GM19328 (cell line): ENCODE data around the gene RFC4.
"Not testable (repeated sequence)": the region's sequence is repeated elsewhere in the genome, so short reads cannot be mapped to it uniquely, and the experiment has no call there.

Source experiments
- ATAC-seq: cut with Tn5 transposase; IDR thresholded peaks from one replicate; pipeline ENCODE4 v1.9.1; 2021; ENCODE audit warnings: mild to moderate bottlenecking, moderate library complexity; ENCODE audit not compliant: unreplicated experiment

Gene RFC4

DNA sequence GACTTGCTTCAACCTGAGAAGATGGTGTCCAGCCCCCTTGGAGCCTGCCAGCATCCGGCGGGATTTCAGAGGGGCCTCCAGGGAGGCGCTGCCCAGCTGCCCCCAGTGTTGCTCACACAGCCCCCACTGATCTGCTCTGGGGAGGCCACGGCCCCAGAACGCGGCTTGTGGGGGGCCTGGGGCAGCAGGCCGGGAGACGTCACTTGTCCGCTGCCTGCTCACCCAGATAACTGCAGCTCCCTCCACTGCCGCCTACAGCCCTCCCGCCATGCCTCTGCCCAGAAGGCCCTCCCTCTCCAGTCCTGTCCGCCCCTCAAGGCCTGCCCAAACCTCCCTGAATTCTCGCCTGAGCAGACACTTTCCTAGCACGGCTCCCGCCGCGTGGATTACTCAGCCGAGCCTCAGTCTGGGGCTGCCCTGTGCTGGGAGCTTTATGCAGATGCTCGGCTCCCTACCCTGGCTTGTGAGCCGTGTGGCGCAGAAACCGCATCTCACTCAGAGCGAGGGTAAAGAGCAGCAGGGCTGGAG lies 19.1 kb upstream of the RFC4 start:
- no peak for ATAC-seq

DNA sequence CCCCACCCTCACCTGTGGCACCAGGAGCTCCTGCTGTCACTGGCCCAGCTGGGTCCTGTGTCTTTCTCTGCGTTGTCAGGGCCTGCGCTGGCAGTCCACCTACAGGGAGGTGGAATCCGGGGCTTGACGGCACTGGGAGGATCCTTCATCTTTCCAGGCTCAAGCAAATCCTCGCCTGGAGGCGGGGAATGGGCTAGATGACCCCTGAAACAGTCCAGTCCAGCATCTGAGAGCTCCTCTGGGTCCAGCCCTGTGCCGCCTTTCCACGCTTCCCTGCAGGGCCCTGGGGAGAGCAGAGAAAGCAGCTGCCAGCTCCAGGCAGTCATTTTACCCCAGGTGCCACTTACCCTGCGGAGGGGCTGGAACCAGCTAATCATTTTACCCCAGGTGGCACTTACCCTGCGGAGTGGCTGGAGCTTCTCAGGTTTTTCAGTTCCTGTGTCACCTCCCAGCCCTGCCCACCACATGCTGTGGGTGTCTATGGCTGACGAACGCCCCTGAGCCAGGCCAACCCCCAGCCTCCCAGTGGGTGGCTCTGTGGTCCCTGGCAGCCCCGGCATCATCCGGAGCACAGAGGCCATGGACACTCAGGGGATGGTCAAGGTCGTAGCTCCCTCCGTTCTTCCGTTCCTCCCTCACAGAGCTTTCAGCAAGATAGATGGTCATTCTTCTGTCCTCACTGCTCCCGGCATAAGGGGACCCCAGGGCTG lies 18.3 kb upstream of the RFC4 start:
- ATAC-seq: no peak

DNA sequence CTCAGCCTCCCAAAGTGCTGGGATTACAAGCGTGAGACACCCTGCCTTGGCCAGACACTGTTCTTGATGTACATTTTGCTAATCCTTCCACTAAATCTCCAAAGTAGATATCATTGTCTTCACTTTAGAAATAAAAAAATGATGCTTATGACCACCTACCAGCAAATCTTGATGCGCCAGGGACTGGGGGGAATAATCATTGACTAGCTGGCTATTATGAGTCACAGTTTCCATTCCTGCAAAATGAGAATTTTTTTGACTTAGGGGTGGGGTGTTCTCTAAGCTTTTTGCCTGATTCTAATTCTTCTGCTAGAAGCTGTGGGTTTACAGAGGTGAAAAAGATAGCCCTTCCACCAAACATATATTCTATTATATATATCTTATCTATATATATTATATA lies 17.1 kb upstream of the RFC4 start:
- ATAC-seq: no peak

DNA sequence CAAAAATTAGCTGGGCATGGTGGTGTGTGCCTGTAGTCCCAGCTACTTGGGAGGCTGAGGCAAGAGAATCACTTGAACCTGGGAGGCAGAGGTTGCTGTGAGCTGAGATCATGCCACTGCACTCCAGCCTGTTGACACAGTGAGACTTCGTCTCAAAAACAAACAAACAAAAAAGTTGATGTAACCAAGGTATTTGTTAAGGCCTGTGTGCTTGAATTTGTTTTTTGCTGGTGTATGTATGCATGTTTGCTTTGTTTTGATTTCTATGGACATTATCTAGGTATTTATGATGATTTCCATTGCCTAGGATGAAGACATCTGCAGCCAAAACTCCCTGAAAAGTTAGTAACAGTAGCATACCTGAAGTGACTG lies 16.1 kb upstream of the RFC4 start:
- not testable (repeated sequence) for ATAC-seq

DNA sequence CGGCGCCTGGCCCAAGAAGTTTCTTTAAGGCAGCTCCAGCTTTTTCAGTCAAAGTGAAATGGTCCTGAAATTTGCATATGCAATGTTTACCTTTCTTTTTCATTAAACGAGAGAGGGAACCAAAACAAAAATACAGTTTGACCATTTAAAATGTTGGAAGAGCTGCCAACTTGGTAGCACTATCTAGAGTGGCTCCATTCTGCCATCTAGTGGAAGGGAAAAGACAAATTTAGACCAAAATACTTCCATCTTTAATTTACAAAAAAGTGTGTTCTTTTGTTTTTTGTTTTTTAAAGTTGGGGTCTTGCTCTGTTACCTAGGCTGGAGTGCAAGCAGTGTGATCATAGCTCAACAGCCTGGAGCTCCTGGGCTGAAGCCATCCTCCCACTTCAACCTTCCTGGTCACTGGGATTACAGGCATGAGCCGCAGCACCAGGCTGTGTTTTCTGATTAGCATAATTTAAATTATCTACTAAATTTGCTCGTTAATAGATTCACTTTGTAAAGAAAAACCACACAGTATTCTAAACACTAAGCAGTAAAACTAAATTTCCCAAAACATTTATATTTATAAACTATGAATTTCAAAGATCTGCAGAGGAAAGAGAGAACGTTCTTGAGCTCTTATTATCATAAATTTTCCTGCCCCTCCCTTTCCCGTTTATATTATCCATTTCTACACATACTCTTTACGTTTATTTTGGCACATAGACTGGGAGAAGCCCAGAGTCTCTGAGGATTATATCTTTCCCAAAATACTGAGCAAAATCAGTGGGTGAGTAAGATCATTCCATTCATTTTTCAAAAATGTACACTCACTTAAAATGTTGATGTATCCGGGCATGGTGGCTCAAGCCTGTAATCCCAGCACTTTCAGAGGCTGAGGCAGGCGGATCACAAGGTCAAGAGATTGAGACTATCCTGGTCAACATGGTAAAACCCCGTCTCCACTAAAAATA lies 15.4 kb upstream of the RFC4 start:
- no peak for ATAC-seq

DNA sequence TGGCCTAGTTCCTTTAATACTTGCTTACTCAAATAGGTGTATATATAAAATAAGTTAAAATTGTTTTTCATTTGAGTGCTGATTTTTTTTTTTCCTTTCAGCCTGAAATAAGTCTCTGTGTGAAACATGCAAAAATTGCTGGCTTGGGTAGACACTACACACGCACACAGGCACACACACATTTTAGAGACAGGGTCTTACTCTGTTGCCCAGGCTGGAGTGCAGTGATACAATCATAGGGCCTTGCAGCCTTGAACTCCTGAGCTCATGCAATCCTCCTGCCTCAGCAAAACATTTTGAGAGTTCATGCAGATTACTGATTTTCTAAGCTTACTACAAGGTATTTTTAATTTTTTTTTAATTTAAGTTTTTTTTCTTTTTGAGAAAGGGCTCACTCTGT lies 12.7 kb upstream of the RFC4 start:
- no peak for ATAC-seq

DNA sequence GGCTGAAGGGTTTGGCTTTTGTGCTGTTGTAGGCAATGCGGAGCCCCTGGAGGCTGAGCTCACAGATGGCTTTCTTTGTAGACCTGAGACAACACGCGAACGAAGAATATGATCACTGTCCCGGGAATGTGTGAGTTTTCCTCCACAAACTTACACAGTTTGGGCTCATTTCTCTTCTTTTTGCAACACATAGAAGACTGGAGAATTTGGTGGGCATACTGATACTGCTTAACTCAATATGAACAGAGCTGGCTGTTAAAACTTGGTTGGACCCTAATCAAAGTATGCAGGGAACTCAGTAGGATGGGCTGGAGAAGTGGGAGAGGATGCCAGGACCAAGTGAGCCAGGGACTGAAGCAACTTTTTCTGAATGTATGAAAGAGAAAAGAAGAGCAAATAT lies 12.2 kb upstream of the RFC4 start:
- no peak for ATAC-seq

DNA sequence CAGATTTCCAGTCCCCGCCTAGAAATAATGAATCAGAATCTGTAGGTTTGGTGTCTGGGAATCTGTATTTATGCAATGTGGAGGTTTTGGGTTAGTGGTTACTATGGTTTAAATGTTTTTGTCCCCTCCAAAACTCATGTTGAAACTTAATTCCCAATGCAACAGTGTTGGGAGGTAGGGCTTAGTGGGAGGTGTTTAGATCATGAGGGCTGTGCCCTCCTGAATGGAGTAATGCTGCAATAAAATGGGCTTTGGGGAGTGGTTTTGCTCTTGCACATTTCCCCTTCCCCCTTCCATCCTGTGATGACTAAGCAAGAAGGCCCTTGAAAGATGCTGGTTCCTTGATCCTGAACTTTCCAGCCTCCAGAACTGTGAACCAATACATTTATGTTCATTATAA lies 9.2 kb upstream of the RFC4 start:
- no peak for ATAC-seq

DNA sequence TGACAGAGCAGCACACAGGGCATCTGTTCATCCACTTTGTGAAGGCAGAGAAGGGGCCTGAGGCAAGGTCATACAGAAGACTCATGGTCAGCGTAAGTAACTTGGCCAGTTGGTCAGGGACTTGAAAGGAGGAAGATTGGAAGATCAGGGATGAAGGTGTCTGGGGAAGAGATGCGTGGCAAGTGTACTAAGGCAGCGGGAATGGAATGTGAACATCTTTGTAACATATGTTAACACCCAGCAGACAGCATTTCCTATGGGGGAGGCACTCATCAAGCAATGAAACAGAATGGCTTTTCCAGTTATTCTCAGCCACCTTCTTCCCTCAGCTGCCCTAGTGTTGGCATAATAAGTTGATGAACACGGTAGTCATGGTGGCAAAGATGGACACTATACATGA lies 7.8 kb upstream of the RFC4 start:
- ATAC-seq: no peak

DNA sequence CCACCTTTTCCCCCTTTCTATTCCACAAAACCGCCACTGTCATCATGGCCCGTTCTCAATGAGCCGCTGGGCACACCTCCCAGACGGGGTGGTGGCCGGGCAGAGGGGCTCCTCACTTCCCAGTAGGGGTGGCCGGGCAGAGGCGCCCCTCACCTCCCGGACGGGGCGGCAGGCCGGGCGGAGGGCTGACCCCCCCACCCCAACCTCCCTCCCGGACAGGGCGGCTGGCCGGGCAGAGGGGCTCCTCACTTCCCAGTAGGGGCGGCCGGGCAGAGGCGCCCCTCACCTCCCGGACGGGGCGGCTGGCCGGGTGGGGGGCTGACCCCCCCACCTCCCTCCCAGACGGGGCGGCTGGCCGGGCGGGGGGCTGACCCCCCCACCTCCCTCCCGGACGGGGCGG lies 5.0 kb upstream of the RFC4 start:
- ATAC-seq: not testable (repeated sequence)

DNA sequence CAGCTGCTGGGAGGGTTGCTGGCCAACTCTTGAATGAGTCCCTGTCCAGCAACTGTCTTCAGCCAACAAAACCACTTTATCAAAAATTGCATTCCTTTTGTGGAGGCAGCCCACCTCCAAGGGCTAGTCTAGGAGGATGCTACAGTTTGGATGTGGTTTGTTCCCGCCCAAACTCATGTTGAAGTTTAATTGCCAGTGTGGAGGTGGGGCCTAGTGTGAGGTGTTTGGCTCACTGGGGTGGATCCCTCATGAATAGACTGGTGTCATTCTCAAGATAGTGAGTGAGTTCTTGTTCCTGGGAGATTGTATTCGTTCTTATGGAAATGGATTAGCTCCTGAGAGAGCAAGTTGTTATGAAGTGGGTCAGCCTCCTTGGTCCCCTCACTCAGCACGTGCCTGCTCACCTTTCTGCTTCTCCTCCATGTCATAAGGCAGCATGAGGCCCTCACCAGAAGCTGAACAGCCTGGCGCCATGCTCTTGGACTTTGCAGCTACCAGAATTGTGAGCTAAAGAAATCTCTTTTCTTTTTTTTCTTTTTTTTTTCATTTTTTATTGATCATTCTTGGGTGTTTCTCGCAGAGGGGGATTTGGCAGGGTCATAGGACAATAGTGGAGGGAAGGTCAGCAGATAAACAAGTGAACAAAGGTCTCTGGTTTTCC lies 4.2 kb upstream of the RFC4 start:
- no peak for ATAC-seq

DNA sequence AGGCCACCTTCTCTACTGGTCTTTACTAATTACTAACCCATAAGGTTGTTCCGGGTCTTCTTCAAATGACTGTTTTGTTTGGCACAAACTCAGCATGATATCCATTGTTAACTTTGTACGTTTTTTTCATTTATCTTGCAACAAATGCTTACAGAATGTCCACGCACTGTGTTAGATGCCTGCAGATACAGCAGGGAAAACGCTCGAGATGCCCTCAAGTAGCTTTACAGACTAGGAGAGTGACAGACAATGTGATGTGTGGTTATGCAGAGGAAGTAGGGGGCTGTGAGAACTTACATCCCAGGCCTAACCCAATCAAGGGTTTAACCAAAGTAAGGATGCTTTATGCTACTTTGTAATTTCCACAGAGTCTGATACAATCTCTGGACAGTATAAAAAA lies 949 bp upstream of the RFC4 start:
- ATAC-seq: no peak

DNA sequence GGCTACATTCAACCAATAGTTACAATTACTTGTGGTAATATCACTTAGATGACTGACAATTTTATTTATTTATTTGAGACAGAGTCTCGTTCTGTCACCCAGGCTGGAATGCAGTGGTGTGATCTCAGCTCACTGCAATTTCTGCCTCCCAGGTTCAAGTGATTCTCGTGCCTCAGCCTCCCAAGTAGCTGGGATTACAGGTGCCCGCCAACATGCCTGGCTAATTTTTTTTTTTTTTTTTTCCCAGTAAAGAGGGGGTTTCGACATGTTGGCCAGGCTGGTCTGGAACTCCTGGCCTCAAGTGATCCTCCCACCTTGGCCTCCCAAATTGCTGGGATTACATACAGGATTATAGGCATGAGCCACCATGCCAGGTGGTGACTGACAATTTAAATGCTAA lies 2.8 kb downstream of the RFC4 start:
- not testable (repeated sequence) for ATAC-seq

DNA sequence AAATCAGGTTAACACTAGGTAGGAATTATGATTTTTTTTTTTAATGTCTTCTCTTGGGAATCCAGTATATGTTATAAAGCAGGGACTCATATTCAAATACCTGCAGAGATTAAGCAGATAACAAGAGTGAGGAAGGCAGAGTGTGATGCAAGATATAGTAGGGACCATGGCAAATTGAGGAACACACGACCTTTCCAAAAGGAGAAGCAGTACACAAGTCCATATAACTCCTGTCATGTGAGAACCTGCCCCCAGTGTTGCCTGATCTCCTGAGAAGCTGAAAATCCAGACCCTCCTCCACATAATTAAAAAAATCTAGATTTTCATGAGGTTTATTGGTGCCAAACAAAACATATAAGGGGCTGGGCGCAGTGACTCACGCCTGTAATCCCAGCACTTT lies 3.6 kb downstream of the RFC4 start:
- no peak for ATAC-seq

DNA sequence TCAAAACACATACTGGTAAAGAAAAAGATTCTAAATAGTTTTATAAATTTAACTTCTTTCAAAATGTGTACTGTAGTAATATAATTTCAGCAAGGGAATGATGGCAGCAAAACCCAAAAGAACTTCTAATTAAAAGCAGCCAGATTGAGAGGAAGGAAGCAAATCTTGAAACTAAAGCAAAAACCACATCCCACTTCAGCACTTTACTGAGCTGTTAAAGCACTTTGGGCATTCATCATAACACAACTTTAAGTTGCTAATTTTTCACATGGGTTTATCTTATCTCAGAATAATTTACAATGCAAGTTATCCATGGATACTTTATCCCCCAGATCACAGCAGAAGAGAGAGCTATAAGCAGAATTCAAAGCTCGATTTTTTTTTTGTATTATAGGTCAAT lies 6.0 kb downstream of the RFC4 start:
- no peak for ATAC-seq

DNA sequence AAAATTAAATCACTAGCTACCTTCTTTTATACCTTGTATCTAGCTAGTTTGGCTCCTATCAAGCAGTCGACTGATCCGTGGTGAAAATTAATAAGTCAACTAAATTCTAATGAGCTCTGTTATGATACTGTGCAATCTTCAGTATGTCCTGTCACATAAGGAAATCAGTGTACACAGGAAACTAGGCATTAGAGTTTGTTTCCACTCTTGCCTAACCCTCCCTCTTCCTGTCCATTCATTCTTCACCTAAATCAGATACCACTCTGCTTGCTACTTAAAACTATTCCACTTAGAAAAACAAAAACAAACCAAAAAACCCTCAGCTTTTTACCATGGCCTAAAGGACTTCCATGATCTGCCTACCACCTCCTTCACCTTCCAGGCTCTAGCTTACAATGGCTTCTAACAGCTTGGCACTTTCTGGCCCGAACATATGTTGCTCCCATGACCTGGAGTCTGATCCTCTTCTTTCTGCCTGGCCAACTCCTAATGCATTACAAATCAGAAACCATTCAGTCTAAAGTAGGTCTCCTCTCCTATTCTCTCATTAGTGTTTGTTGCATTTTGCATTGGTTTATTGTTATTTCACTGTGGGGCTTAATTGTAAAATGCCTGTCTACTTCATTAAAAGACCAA lies 7.9 kb downstream of the RFC4 start:
- ATAC-seq: no peak

DNA sequence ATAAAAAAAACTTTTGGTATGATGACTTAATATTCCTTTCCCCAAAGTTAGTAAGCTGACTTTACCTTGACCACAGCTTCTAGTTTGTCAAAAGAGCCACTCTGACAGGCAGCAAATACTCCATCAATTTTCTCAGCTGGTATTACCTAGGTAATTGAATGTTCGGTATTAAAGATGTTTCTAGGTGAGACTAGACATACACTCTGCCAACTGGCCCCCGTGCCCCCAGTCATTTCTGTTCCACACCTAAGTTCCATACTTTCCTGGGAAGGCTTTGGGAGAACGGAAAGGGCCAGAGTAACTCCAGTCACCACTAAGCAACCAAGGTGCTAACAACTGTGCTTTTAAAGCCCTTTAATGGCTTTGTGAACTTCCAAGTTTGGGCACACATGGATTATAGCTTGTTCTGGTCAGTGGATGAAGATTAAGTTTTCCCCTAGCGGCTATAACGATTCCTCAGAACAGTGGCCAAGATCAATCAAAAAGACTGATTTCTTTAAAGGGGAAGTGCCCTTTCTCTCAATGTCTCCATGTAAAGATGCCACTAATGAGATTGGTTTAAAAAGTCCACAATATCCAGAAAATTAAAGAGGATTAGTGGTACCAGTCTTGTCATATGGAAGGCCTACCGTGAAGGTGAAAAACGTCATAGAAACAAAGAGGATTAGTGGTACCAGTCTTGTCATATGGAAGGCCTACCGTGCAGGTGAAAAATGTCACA lies 15.9 kb downstream of the RFC4 start:
- no peak for ATAC-seq

DNA sequence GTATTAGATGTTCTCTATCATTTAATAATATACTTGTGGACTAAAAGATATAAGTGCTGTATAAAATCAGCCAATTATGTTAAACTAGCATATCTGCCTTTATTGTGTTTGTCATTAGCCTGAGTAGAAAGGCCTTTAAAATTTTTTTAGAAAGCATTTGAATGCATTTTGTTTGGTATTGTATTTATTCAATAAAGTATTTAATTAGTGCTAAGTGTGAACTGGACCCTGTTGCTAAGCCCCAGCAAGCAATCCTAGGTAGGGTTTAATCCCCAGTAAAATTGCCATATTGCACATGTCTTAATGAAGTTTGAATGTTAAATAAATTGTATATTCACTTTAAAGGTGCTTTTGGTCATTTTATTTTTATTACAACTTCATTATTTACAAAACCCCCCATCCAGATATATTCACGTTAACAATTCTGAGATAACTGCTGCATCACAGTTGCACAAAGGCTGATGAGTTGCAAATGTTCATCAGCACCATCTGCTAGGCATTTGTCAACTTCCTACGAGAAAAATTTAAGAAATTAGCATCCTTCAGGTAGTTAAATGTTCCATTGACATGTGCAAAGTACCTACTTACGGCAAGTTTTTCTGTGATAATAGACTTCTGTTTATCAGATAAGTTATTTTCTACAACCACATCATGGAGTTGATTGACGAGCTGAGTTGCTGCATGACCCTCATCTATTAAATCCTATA lies 16.6 kb downstream of the RFC4 start:
- no peak for ATAC-seq

DNA sequence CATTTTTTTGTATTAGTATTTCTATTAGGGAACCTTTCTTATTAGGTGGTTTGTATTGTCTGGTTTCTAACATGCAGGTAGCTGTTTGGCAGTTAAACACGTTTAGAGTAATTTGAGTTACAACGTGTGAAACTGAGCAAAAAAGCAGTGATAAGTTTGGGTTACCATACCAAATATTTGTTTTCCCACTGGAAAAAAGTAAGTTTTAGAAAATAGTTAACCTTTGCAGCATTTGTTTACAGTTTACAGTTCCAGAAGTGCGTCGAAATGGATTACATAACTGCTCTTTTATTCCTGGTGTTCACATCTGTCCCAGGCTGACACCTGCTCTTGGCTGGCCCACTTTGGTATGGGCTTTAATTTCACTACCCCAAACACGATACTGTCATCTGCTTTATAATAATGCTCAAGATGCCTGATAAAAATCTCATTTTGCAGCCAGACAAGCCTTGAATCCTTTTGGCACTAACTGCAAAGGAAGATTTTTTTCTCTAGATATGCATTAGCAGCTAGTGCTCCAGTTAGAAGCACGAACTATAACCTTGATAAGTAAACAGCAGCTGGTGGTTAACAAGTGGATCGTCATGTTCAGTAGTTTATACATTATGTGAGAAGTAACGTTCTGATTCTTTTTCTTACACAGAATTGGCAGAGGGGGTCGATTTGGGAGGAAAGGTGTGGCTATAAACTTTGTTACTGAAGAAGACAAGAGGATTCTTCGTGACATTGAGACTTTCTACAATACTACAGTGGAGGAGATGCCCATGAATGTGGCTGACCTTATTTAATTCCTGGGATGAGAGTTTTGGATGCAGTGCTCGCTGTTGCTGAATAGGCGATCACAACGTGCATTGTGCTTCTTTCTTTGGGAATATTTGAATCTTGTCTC lies 17.6 kb downstream of the RFC4 start:
- no peak for ATAC-seq
